ENCODE measurements around the gene IFNW1.

IFNW1 gene

DNA sequence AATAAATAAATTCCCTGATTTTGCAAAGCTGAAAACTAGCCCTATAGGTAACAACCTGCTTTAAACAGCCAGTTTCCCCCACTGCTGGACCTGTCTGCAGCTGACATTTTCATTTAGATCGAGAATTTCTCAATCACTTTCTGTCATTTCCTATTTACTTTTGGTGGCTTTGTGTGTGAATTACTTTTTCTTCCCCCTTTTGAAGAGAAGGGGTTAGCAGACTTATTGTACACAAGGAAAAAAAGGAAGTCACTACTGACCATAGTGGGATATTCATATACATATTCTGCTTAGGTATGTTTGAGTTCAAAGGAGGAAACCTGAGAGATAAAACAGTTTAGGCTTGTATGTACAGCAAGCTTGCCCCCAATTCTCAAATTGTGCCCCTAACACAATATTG lies 36.8 kb downstream of the IFNW1 start:
- no peak for DNase-seq

DNA sequence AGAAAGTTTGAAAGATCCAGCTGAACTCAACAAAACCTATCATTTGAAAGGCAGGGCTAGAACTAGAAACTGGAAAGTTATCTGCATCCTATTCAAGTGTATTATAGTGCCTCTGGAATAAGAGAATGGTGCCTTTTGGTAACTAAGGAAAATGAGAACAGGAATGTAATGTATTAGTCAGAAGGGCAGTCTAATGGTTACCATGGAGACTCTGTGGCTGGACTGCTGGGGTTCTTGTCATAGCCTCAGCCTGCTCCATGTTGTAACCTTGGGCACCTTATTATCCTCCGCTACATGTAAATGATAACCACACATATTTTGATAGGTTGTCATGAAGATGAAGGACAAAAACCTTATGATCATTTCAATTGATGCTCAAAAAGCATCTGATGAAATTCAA lies 39.3 kb downstream of the IFNW1 start:
- no peak for DNase-seq

DNA sequence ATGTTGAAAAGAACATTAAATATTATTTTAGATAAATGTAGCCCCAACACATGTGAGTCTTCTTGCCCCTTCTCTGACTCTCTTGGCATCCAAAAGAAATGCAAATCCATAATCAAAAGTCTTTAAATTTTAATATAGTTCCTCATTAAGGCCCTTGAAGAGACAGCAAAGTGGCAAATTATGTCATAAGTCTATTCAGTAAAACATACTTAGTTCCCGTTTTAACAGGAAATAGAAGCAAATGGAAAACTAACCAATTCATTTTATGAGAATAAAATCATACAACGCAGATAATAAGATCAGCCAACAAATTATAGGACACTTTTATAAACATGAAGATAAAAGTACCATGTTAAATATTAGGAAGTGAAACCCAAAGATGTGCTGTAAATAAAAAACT lies 43.8 kb downstream of the IFNW1 start:
- no peak for DNase-seq

DNA sequence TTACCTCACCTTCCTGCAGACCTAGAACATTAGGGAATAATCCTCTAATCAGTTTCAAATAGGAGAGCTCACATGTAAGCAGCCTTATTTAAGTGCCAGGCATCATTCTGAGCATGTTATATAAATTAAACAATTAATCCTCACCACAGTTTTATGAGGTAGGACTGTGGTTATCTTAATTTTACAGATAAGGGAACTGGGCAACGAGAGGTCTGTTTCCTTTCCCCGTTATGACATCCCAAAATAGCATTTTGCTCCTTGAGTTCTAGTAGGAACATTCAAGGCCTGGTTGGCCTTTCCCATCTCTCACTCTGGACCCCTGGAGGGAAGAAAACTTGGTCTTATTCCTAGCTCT lies 44.8 kb downstream of the IFNW1 start:
- DNase-seq, result no peak

DNA sequence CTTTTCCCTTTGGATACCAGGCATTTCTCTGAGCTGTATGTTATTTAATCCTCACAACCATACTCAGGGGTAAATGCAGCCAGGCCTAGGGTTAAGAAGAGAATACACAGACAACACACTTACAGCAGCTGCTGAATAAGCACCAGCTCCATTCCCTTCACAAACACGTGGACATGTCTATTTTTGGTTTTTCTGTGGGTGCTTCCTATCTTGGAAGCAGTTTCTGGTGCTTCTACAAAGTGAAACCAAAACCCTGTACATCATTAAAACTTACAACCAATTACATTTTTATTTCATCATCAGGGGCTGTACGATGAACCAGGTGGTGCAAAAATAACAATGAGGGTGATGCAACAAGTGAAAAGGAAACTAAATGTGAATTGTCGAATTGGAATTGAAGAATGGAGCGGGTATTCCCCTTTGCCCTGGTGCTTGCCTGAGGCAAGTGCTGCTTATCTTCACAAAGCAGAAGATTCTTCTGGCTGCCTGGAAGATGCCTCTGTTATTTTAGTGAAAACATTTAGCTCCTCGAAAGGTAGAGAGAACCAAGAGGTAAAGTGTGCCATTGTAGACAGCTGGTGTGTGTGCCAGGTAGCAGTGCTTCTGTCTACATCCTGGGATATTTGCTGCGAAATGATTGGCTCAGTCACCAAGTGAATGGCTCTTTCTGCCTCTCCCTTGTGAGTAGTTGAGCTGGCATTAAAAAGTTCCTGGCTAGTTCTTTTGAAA lies 45.3 kb downstream of the IFNW1 start:
- DNase-seq, result peak; percentile 33

DNA sequence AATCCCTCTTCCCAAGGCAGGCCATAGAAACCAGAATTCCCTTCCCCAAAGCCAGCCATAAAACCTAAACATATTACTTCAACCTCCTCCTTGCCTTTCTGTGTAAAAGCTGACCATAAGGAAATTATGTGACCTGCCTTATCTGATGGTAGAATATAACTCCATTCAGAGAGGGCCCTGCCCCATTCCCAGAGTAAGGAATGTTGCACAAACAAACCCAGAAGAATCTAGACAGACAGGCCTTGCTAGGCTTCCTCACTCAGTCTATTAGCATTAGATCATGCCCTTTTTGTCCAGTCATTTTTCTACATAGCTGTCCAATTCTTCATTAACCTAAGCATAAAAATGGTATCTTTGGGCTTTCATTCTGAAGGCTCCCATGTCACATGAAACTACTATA lies 46.1 kb downstream of the IFNW1 start:
- no peak for DNase-seq

Measured in CD4-positive, alpha-beta T cell treated with Interleukin-15 for 1 hour (primary cell).